NCI-H460 (cell line): ENCODE data around the gene C21orf91. TPM values are rescaled to one million over a fixed set of nuclear protein-coding genes. Genes with fewer than 3 reads are reported as not detected.

Experiments
- total RNA-seq: library from RNA; depleted of rRNA; stranded (reverse); fragments of >200 nt; shearing (Covaris generic); gene quantifications from 2 replicates; pipeline ENCODE4 v1.2.3, GENCODE V29; 2014; rRNA removed

The C21orf91 gene
- total RNA-seq, 1 experiment from 2014 or later: 5.8 TPM

Other genes starting within 250 kb of the C21orf91 start
- 43.1 and 44.0 TPM in 2 replicates for gene BTG3, start 206.5 kb downstream of the C21orf91 start, total RNA-seq